Motor neuron (in vitro differentiated cells): ENCODE results near the gene ARHGAP45. TPM values are rescaled to one million over a fixed set of nuclear protein-coding genes. Genes with fewer than 3 reads are reported as not detected.
"Not testable (repeated sequence)": the region's sequence is repeated elsewhere in the genome, so short reads cannot be mapped to it uniquely, and the experiment has no call there.

ENCODE experiments used
- ATAC-seq, 8 experiments: fragments of 200-7000 bp; cut with Tn5 transposase; replicated peaks in 6 of 8; 2 replicates each; pipeline ENCODE4 v1.8.0; 2021; ENCODE audit warnings: mild to moderate bottlenecking in 8 of 8, moderate library complexity in 8 of 8
- H3K27ac ChIP-seq, 2 donors: fragments of 250-450 bp; sonication (Bioruptor Pico); 2 replicates each; pipeline ENCODE4 v1.9.0; 2021; ENCODE audit warnings: antibody characterized with exemption in 2 of 2, mild to moderate bottlenecking in 2 of 2, moderate library complexity in 1 of 2
- H3K4me1 ChIP-seq, 2 donors: fragments of 250-450 bp; sonication (Bioruptor Pico); replicated peaks in 1 of 2; 2 replicates each; pipeline ENCODE4 v1.6.1; 2021; ENCODE audit warnings: antibody characterized with exemption in 2 of 2, mild to moderate bottlenecking in 2 of 2, moderate library complexity in 1 of 2
- H3K4me3 ChIP-seq, 5 donors: fragments of 250-450 bp; sonication (Bioruptor Pico); 2 replicates each; pipeline ENCODE4 v1.9.0; 2021; ENCODE audit warnings: antibody characterized with exemption in 5 of 5, mild to moderate bottlenecking in 5 of 5, moderate library complexity in 4 of 5
- WGBS, 10 experiments: fragments of 450-650 bp; shearing (Covaris generic); methylation state at CpG; one replicate each; pipeline ENCODE4 v1.0.0; 2022; 5-methylcytosine and 5-hydroxymethylcytosine counted together
- in situ Hi-C, 9 experiments: fragments of 400-800 bp; cut with MboI; loops; one replicate each; pipeline ENCODE4 v1.15.0; 2021; ENCODE audit warnings: low sequenced_read_pairs in 9 of 9, low pct_unique_long_range_greater_than_20kb in 2 of 9; ENCODE audit not compliant: unreplicated experiment in 9 of 9
- total RNA-seq, 8 experiments: library from RNA; unstranded; fragments of 300-600 nt; gene quantifications; 2 replicates each; pipeline versions ENCODE4 v1.2.3 to v1.2.4, GENCODE V29; 2022

ARHGAP45 gene
- 10 to 100 TPM in 1 of 8 experiments, 1 to 10 TPM in 7; 2.8 to 13.1 (median 5.7) TPM for total RNA-seq

- 60% methylated on average over 2 of the region's 61 CpGs; no CpG with 5 or more reads in 9 of the 10 experiments for WGBS, 10 experiments
- in situ Hi-C loops, result no loop called here
- Histone ChIP-seq H3K4me1 (peaks cover 12 to 19% of the 10 kb centered on the region in 2 donors), H3K4me3 (peak within 1 kb of the TSS in 4 of 5 donors; percentile 7 to 27 (median 16)), H3K27ac (no peak within 1 kb of the TSS)
- ATAC-seq, result peak in 7 of 8 experiments; percentile 5 to 40 (median 30)
Measured at GRCh38 chr19:1066748-1067340, at the start of gene ARHGAP45. ARHGAP45 (plus strand) TSS chr19:1067167; CDS start chr19:1067406, 239 bp downstream.

DNA sequence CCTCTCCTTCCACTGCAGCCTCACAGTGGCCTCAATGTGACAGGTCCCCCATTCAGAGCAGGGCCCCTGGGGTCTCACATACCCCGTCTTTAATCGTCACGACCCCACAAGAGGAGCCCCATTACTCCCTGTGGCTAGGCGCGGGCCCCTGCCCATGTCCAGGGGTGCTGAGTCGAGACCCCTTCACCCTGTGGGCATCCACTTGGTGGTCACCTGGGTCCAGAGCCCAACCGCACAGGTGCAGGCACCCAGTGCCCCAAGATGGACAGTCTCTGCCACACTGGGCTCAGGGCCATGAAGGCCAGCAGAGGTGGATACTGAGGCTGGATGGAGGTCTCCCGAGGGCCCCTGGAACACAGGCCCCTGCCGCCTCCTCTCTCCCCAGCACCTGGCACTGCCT lies 49.1 kb upstream of the ARHGAP45 start:
- no CpG with 5 or more reads among the region's 9 CpGs for WGBS, 10 experiments
- Histone ChIP-seq H3K4me1 (peaks cover 39 to 44% of the 10 kb centered on the region in 2 donors), H3K27ac (no peak overlapping the region), H3K4me3 (no peak overlapping the region)
- in situ Hi-C loops, result no loop called here
- ATAC-seq, result no peak

DNA sequence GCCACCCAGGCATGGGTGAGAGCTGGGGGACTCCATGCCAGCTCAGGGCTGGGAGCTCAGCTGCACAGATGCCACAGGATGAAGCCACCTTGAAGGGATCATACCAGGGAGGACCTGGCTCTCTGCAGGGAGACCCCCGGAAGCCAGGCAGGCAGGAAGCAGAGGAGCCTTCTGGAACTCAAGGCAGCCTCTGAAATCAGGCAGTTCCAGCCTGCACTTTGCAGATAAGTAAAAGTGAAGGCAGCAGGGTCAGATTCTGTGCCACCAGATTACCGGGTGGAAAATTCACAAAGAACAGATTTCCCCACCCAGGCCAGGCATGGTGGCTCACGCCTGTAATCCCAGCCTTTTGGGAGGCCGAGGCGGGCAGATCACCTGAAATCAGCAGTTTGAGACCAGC lies 48.6 kb upstream of the ARHGAP45 start:
- H3K27ac ChIP-seq, result no peak overlapping the region
- peaks cover 39 to 44% of the 10 kb centered on the region in 2 donors for H3K4me1 ChIP-seq
- no peak overlapping the region for H3K4me3 ChIP-seq
- 80 to 100% (median 86%) methylated on average over 2 of the region's 5 CpGs; no CpG with 5 or more reads in 6 of the 10 experiments for WGBS, 10 experiments
- no peak for ATAC-seq
- in situ Hi-C loops, result no loop called here

DNA sequence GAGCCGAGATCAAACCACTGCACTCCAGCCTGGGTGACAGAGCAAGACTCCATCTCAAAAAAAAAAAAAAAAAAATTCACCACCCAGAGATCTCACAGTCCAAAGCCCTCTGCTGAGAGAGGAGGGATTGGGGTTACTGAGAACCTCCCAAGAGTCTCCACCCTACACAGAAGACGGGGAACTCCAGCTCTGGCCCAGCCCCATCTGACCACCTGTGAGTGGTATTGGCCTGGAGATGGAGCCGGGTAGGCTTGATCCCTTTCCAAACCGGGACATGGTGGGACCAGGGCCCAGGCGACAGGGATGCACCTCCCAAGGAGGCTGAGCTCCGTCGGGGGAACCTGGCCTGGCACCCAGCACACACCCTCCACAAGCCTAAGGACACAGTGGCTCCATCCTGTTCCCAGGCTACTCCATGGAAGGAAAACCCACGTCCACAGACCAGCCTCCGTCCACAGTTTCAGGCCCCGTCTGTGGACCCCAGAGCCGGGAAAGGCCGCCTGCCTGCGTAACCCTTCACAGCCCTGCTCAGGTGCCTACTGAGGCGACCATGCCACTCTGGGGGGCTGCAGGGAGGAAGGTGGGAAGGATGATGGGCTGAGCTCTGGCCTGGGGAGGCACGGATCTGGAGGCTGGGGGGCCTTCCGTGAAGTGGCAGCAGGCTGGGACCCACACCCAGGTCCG lies 47.9 kb upstream of the ARHGAP45 start:
- in situ Hi-C loops, result no loop called here
- Histone ChIP-seq H3K4me1 (peaks cover 39 to 44% of the 10 kb centered on the region in 2 donors), H3K4me3 (peak overlapping the region in 2 of 5 donors; percentile 66 to 95), H3K27ac (no peak overlapping the region)
- 10 to 70% (median 50%) methylated on average over 1 to 7 of the region's 17 CpGs; no CpG with 5 or more reads in 7 of the 10 experiments for WGBS, 10 experiments
- no peak for ATAC-seq

- Histone ChIP-seq H3K4me1 (peaks cover 39 to 44% of the 10 kb centered on the region in 2 donors), H3K27ac (no peak overlapping the region), H3K4me3 (peak overlapping the region; percentile 66 to 95 (median 87))
- ATAC-seq, result no peak
- 20% methylated on average over 1 of the region's 18 CpGs; no CpG with 5 or more reads in 8 of the 10 experiments for WGBS, 10 experiments
- in situ Hi-C loops, result no loop called here
Measured at GRCh38 chr19:1019616-1019961, 47.4 kb upstream of the ARHGAP45 start.

- WGBS, 10 experiments, result 0% methylated on average over 2 to 8 of the region's 60 CpGs; no CpG with 5 or more reads in 7 of the 10 experiments
- ATAC-seq, result peak in 1 of 8 experiments; percentile 1
- H3K4me1 ChIP-seq, result peaks cover 38 to 41% of the 10 kb centered on the region in 2 donors
- peak overlapping the region; percentile 66 to 95 (median 87) for H3K4me3 ChIP-seq
- in situ Hi-C loops, result no loop called here
- peak overlapping the region; percentile 95 to 97 for H3K27ac ChIP-seq
Measured at GRCh38 chr19:1019980-1020867, 46.7 kb upstream of the ARHGAP45 start.

DNA sequence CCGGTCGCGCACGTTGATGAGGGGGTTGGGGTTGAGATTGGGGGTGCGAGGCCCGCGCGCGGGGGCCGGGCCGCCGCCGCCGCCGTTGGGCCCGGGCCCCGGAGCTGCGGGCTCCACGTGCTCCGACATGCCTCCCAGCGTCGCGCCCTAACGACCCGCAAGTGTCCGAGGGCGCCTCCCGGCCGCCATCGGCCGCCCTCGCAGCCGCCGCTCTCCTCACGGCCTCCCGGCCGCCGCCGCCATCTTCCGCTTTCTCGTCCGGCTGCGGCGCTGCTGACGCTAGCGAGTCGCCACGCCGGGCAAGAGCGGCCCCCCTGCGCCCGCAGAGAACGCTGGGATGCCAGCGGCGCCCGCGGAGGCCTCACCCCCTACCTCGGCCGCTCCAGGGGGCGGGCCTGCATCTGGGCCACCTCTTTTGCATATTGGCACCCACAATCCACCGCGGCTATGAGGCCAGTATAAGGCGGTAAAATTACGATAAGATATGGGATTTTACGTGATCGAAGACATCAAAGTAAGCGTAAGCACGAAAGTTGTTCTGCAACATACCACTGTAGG lies 46.0 kb upstream of the ARHGAP45 start, which contains the start of gene TMEM259:
TSS of gene TMEM259 (minus strand) at position 256 of the 558 bp plus-strand sequence. CDS start at position 129, 127 bp downstream.
- peaks cover 30 to 34% of the 10 kb centered on the region in 2 donors for H3K4me1 ChIP-seq
- peak within 1 kb of the TSS; percentile 66 to 95 (median 87) for H3K4me3 ChIP-seq
- peak; percentile 62 to 87 (median 71) for ATAC-seq
- H3K27ac ChIP-seq, result peak within 1 kb of the TSS; percentile 95 to 97
- WGBS, 10 experiments, result 0 to 2% (median 0%) methylated on average over 2 to 10 of the region's 68 CpGs; no CpG with 5 or more reads in 3 of the 10 experiments
- in situ Hi-C loops, result no loop called here

DNA sequence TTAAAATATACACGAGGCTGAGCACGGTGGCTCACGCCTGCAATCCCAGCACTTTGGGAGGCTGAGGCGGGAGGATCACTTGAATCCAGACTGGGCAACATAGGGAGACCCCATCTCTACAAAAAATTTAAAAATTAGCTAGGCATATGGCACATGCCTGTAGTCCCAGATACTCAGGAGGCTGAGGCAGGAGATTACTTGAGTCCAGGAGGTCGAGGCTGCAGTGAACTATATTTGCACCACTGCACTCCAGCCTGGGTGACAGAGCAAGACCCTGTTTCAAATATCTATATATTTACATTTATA lies 43.1 kb upstream of the ARHGAP45 start:
- in situ Hi-C loops, ATAC-seq, H3K27ac ChIP-seq, H3K4me3 ChIP-seq: not testable (repeated sequence)
- H3K4me1 ChIP-seq, result peaks cover 10 to 16% of the 10 kb centered on the region in 2 donors
- WGBS, 10 experiments, result 28 to 100% (median 94%) methylated on average over 1 to 5 of the region's 5 CpGs; no CpG with 5 or more reads in 1 of the 10 experiments

GRCh38 chr19:1025080-1025479 lies 41.9 kb upstream of the ARHGAP45 start:
- 66 to 100% (median 100%) methylated on average over 1 to 5 of the region's 6 CpGs; no CpG with 5 or more reads in 4 of the 10 experiments for WGBS, 10 experiments
- ATAC-seq, in situ Hi-C loops, H3K4me3 ChIP-seq, H3K27ac ChIP-seq, H3K4me1 ChIP-seq: not testable (repeated sequence)

- peak within 1 kb of the TSS; percentile 82 to 91 for H3K27ac ChIP-seq
- peak within 1 kb of the TSS; percentile 47 to 89 (median 78) for H3K4me3 ChIP-seq
- 0 to 100% (median 32%) methylated on average over 1 to 7 of the region's 63 CpGs; no CpG with 5 or more reads in 4 of the 10 experiments for WGBS, 10 experiments
- H3K4me1 ChIP-seq, result peaks cover 0 to 5% of the 10 kb centered on the region in 2 donors
- in situ Hi-C loops, result no loop called here
- peak; percentile 60 to 75 (median 73) for ATAC-seq
Measured at GRCh38 chr19:1025960-1026782, 40.8 kb upstream of the ARHGAP45 start, which contains the start of gene CNN2. CNN2 (plus strand) TSS chr19:1026608; CDS start chr19:1026662, 54 bp downstream.

DNA sequence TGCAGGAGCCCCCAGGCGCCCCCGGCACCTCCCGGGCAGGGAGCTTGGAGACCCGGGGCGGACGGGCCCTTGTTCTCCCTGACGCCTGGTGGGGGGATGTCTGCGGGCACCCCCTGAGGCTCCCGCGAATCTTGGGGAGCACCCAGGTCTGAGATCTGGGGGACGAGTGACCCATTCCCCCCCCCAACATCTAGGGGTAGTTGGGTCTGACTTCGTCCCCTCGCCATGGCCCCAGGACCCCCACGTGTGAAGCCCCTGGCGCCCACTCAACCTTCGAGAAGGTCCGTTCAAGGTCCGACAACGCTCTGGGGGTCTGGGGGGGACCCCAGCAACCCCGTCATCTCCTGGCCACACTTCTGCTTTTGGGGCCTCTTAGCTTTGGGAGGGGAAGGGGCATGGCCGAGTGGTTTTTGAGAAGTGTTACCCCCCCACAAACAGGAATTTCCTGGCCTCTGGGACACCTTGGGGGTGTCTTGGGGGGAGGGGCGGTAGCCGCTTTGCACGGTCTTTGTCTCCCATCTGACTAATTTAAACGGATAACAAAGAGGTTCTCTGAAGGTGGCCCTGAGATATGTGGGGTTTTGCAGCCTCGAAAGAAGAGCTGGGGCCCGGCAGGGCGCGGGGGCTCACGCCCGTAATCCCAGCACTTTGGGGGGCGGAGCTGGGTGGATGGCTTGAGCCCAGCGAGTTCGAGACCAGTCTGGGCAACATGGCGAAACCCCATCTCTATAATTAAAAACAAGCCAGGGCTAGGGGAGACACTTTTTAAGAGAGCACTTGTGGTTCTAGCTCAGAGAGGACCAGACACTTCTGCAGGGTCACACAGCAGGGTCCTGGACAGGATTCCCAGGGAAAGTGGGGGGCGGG lies 40.0 kb upstream of the ARHGAP45 start:
- Histone ChIP-seq H3K4me1 (peaks cover 0 to 5% of the 10 kb centered on the region in 2 donors), H3K27ac (peak overlapping the region; percentile 82 to 91), H3K4me3 (peak overlapping the region; percentile 47 to 89 (median 78))
- WGBS, 10 experiments, result 0 to 20% (median 2%) methylated on average over 1 to 7 of the region's 36 CpGs; no CpG with 5 or more reads in 6 of the 10 experiments
- peak in 4 of 8 experiments; percentile 1 to 3 (median 2) for ATAC-seq
- in situ Hi-C loops, result no loop called here
